PC-9 (cell line): ENCODE data around the gene CLC. TPM values are rescaled to one million over a fixed set of nuclear protein-coding genes. Genes with fewer than 3 reads are reported as not detected.

Experiments used
- BruUV-seq: library from RNA; stranded (reverse); fragments of 400-500 nt; replicated peaks from 2 replicates; lab custom pipeline; 2021; lab: Mats Ljungman, UMichigan
- CTCF ChIA-PET: fragments of 300-600 bp; sonication (Branson Sonifier 250); formaldehyde crosslinking; loops from one replicate; lab custom pipeline; 2022; ENCODE audit warnings: antibody characterized with exemption; lab: Charles Lee
- POLR2A ChIA-PET: fragments of 300-600 bp; sonication (Branson Sonifier 250); formaldehyde crosslinking; loops from one replicate; lab custom pipeline; 2022; ENCODE audit warnings: antibody characterized with exemption; ENCODE audit not compliant: unreplicated experiment; lab: Charles Lee
- DNase-seq, 2 experiments: peaks; one replicate each; pipeline versions ENCODE4 v3.0.0 to v3.0.0-alpha.2; 2015 to 2022; ENCODE audit warnings: mixed read lengths in 1 of 2
- H2AFZ ChIP-seq: fragments of 200-600 bp; sonication (generic); 2 replicates; pipeline ENCODE4 v1.8.1; 2017; ENCODE audit warnings: antibody characterized with exemption
- H3F3A ChIP-seq: fragments of 200-600 bp; sonication (generic); 2 replicates; pipeline ENCODE4 v1.8.1; 2017; ENCODE audit warnings: antibody characterized with exemption, mild to moderate bottlenecking, low read depth; ENCODE audit not compliant: insufficient read depth
- H3K27ac ChIP-seq: fragments of 200-600 bp; sonication (generic); 2 replicates; pipeline ENCODE4 v1.6.1; 2016; ENCODE audit warnings: mixed run types
- H3K27me3 ChIP-seq: fragments of 200-600 bp; sonication (generic); 2 replicates; pipeline ENCODE4 v1.6.1; 2016; ENCODE audit warnings: low read depth, mixed run types; ENCODE audit not compliant: insufficient read depth
- H3K36me3 ChIP-seq: fragments of 200-600 bp; sonication (generic); 2 replicates; pipeline ENCODE4 v1.6.1; 2016; ENCODE audit warnings: low read depth, mixed run types
- H3K4me1 ChIP-seq: fragments of 200-600 bp; sonication (generic); replicated peaks from 2 replicates; pipeline ENCODE4 v1.6.1; 2016; ENCODE audit warnings: mixed run types; ENCODE audit not compliant: insufficient read depth
- H3K4me2 ChIP-seq: fragments of 200-600 bp; sonication (generic); 2 replicates; pipeline ENCODE4 v1.6.1; 2017; ENCODE audit warnings: mixed run types
- H3K4me3 ChIP-seq: fragments of 200-600 bp; sonication (generic); 2 replicates; pipeline ENCODE4 v1.6.1; 2016; ENCODE audit warnings: mixed run types
- H3K79me2 ChIP-seq: fragments of 200-600 bp; sonication (generic); 2 replicates; pipeline ENCODE4 v1.6.1; 2017; ENCODE audit warnings: low read depth, mixed run types
- H3K9me2 ChIP-seq: fragments of 200-600 bp; sonication (generic); 2 replicates; pipeline ENCODE4 v1.8.1; 2017; ENCODE audit warnings: mild to moderate bottlenecking; ENCODE audit not compliant: insufficient read depth
- H3K9me3 ChIP-seq: fragments of 200-600 bp; sonication (generic); 2 replicates; pipeline ENCODE4 v1.8.1; 2016; ENCODE audit warnings: low read depth; ENCODE audit not compliant: insufficient read depth
- H4K20me1 ChIP-seq: fragments of 200-600 bp; sonication (generic); 2 replicates; pipeline ENCODE4 v1.8.1; 2017; ENCODE audit not compliant: insufficient read depth
- CTCF ChIP-seq: fragments of 200-600 bp; sonication (generic); conservative IDR thresholded peaks from 2 replicates; pipeline ENCODE4 v1.6.1; 2017; ENCODE audit warnings: mixed run types, antibody characterized with exemption, mild to moderate bottlenecking, moderate library complexity
- EZH2 ChIP-seq: fragments of 200-600 bp; sonication (generic); IDR thresholded peaks from 2 replicates; pipeline ENCODE4 v1.8.0; 2017; ENCODE audit warnings: antibody characterized with exemption, low read depth
- intact Hi-C: fragments of 100-400 bp; cut with micrococcal nuclease; formaldehyde crosslinking; loops from one replicate; pipeline ENCODE4 v1.10.0; 2022; ENCODE audit not compliant: unreplicated experiment
- total RNA-seq: library from RNA; stranded (reverse); gene quantifications from 2 replicates; pipeline ENCODE4 v1.2.3, GENCODE V29; 2021

The CLC gene
- total RNA-seq, 1 experiment from 2014 or later = not detected

DNA sequence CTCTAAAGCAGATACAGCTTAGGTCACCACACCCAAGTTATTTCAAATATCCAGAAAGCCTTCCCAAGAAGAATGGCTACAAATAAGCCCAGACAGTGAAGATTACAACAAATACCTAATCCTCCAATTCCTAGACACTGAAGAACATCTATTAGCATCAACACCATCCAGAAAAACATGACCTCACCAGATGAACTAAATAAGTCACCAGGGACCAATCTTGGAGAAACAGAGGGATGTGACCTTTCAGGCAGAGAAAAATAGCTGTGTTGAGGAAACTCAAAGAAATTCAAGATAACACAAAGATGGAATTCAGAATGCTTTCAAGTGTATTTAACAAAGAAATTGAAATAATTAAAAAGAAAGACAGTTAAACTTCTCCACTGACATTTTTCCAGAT lies 15.0 kb upstream of the CLC start:
- DNase-seq = no peak
- no peaks in the 10 kb centered on the region for H3K79me2 ChIP-seq
- H2AFZ ChIP-seq = no peak overlapping the region
- no peaks in the 10 kb centered on the region for H3F3A ChIP-seq
- no peaks in the 10 kb centered on the region for H3K4me1 ChIP-seq
- no TSS peak for BruUV-seq
- no peaks in the 10 kb centered on the region for H4K20me1 ChIP-seq
- intact Hi-C loops = no loop called here
- TF ChIP-seq EZH2 (no peak), CTCF (no peak)
- no peak overlapping the region for H3K27ac ChIP-seq
- no peaks in the 10 kb centered on the region for H3K9me3 ChIP-seq
- H3K27me3 ChIP-seq = peaks cover 72% of the 10 kb centered on the region
- H3K36me3 ChIP-seq = no peaks in the 10 kb centered on the region
- H3K9me2 ChIP-seq = no peaks in the 10 kb centered on the region
- no peak overlapping the region for H3K4me3 ChIP-seq
- H3K4me2 ChIP-seq = no peak overlapping the region
- ChIA-PET POLR2A (no interaction called here), CTCF (no interaction called here)

DNA sequence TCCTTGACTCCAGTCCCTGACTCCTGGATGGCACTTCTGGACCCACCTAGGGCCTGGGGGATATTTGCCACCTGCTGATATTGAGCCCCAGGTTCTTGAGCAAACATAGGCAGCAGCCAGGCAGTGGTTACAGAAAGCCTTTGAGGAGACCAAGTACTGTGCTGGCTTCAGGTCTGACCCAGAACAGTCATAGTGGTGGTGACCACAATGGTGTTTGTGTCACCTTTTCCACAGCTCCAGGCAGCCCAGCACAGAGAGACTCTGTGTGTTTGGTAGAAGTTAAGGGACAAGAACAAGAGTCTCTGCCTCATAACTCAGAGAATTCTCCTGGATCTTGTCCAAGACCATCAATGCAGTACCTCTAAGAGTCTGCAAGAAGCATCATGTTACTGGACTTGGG lies 14.6 kb upstream of the CLC start:
- intact Hi-C loops = no loop called here
- H3K4me2 ChIP-seq = no peak overlapping the region
- peaks cover 72% of the 10 kb centered on the region for H3K27me3 ChIP-seq
- no peaks in the 10 kb centered on the region for H3K9me2 ChIP-seq
- no peaks in the 10 kb centered on the region for H3K9me3 ChIP-seq
- DNase-seq = no peak
- H3K4me1 ChIP-seq = no peaks in the 10 kb centered on the region
- no peak overlapping the region for H2AFZ ChIP-seq
- TF ChIP-seq CTCF = no peak
- no peak for TF ChIP-seq EZH2
- no peaks in the 10 kb centered on the region for H4K20me1 ChIP-seq
- CTCF ChIA-PET = no interaction called here
- POLR2A ChIA-PET = no interaction called here
- H3K27ac ChIP-seq = no peak overlapping the region
- H3K79me2 ChIP-seq = no peaks in the 10 kb centered on the region
- no peaks in the 10 kb centered on the region for H3K36me3 ChIP-seq
- no peak overlapping the region for H3K4me3 ChIP-seq
- no peaks in the 10 kb centered on the region for H3F3A ChIP-seq
- no TSS peak for BruUV-seq

- Histone ChIP-seq H4K20me1 (no peaks in the 10 kb centered on the region), H3K79me2 (no peaks in the 10 kb centered on the region), H3K36me3 (no peaks in the 10 kb centered on the region), H3K27me3 (peaks cover 51% of the 10 kb centered on the region), H3K4me2 (no peak overlapping the region), H3F3A (no peaks in the 10 kb centered on the region), H2AFZ (no peak overlapping the region), H3K4me1 (no peaks in the 10 kb centered on the region), H3K9me3 (no peaks in the 10 kb centered on the region), H3K9me2 (no peaks in the 10 kb centered on the region), H3K4me3 (no peak overlapping the region), H3K27ac (no peak overlapping the region)
- no peak for DNase-seq
- BruUV-seq = no TSS peak
- intact Hi-C loops = no loop called here
- POLR2A ChIA-PET = no interaction called here
- CTCF ChIA-PET = no interaction called here
- TF ChIP-seq EZH2 (no peak), CTCF (no peak)
These were observed 12.2 kb upstream of the CLC start for GRCh38 chr19:39749981-39750380.
